ENCODE data around the gene GALNT6.
A peak's percentile ranks its signal among the peaks of the same experiment; 100 is the strongest.

The GALNT6 gene

DNA sequence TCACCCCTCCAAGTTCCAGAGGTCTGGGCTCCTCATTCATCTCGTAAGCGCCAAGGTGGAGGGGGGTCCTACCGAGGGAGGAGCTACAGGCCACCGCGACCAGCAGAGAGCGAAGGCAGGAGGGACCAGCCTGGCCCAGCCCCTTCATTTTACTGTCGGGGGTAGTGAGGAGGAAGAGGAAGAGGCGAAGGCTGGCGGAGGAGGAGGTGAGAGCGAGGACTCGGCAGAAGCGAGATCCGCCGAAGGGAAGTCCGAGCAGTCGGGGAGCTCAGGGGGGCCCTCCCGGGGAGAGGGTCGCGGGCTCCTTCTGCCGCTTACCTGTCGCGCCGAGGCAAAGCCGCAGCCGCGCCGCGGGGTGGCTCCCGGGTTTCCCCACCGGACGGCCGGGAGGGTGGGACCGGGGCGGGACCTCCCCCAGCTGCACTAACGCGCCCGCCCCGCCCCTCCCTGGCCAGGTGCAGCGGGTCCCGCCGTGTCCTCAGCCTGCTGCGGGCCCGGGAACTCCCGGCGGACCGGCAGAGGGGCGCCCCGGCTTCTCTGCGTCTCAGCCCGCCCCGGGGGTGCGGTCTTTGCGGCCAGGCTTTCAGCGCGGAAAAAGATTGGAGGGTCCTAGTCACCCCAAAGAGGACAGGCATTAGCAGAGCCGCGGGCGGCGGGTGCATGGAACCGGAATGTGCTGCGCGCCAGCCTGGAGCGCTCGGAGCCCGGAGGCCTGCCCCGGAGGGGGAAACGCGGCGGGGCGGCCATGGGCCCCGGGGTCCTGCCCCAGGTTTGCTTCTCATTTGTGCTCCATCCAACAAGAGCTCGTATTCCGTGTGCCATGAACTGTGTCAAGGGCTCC is at the start of gene GALNT6:
TSS of gene GALNT6 (minus strand) at position 124 of the 841 bp plus-strand sequence. CDS start 11,625 bp downstream, outside the sequence.
- DNase-seq (ENCODE audit: low read depth, low spot score): no peak

DNA sequence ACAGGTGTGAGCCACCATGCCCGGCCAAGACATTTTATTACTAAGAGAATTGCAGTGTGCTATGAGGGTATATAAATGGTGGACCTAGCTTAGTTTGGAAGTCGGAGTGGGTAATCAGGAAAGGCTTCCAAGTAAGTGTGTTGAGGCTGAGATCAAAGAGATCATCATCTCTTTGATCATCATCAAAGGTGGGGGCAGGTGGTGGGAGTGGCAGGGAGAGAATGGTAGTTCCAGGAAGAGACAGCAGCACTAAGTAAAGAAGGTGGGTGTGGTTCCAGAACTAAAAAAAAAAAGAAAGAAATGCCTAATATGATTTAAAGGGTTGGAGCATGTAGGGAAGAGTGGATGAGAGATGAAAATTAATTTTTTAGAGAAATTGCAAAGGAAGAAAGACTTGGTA is 48.1 kb upstream of the GALNT6 start:
- DNase-seq (ENCODE audit: low read depth, low spot score): no peak

DNA sequence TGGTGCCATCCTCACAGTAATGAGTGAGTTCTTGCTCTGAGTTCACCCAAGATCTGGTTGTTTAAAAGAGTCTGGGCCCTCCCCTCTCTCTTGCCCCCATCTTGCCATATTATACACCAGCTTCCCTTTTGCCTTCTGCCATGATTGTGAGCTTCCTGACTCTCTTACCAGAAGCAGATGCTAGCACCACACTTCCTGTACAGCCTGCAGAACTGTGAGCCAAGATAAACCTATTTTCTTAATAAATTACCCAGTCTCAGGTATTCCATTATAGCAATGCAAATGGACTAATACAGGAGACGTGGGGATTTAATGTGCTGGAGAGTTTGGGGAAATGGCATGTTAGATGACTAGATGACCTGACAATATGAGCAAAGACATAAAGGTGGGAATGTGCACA is 46.2 kb upstream of the GALNT6 start:
- no peak for DNase-seq (ENCODE audit: low read depth, low spot score)

DNA sequence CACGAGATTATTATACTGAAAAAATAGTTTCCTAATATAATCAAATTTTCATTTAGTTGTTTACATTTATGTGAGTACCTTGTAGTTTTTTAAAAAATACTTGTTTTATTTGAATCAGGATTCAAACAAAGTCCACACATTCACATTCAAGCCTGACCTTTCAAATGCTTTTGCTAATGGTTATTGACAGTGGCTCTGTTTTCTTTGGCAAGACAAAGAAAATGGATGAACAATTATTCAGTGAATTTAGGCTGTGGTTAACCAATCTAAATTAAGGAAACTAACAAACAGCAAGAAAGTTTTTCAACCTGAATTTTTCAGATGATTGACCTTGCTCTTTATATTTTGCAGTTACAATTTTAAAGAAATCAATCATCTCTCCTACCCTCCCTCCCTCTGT is 43.1 kb upstream of the GALNT6 start:
- no peak for DNase-seq (ENCODE audit: low read depth, low spot score)

GRCh38 chr12:51432921-51433320 is 41.7 kb upstream of the GALNT6 start:
- DNase-seq (ENCODE audit: low read depth, low spot score): no peak

DNA sequence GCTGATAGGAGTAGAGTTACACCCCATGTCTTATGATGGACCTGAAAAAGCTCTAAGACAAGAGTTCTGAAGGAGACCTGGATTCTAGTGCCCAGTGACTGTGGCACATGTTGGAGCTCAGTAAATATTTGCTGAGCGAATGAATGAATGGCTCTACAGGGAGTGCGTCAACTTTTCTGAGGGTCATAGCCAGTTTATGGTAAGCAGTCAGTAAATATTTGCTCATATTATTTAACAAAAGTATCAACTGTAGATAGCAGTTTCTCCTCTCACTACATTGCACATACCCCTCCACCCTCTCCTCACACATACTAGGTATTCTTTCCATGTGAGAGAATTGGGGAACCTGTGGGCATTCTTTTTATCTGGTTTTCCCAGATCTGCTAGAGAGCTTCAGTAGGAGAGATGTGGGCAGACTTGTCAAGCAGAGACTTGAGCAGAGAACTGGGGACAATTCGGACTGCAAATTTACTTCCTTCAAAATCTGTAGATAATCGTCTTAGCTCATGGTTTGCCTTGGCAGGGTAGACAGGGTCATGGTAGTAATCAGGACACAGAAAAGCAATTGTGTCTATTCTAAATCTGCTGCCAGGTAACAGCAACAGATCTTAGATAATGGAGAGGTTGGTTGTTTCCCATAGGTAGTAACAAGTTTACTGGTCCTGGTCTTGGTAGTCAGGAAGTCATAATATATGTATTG is 39.1 kb upstream of the GALNT6 start:
- no peak for DNase-seq (ENCODE audit: low read depth, low spot score)

DNA sequence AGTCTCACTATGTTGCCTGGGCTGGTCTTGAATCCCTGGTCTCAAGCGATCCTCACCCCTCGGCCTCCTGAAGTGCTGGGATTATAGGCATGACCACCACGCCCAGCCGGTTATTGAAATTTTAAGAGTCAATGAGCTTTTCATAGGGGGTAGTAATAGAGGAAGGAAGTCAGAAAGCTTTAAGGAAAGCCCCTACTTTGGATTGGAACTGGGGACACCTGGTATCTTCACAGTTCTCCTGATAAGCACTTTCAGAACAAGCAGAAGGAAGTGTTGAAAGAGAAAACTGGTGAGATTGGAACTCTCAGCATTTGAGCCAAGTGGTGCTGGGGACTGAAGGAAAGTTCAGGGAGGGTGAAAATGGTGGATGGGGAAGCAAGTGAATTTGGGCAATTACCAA is 38.5 kb upstream of the GALNT6 start:
- DNase-seq (ENCODE audit: low read depth, low spot score): no peak

- no peak for DNase-seq (ENCODE audit: low read depth, low spot score)
These were observed 37.0 kb upstream of the GALNT6 start for GRCh38 chr12:51428256-51428655.

GRCh38 chr12:51424662-51425539 is 33.7 kb upstream of the GALNT6 start, which contains the start of gene SLC4A8:
Gene SLC4A8, plus strand, starts transcription at chr12:51424831. Its CDS starts 157 bp downstream, at chr12:51424988.
- peak; percentile 18 for DNase-seq (ENCODE audit: low read depth, low spot score)

DNA sequence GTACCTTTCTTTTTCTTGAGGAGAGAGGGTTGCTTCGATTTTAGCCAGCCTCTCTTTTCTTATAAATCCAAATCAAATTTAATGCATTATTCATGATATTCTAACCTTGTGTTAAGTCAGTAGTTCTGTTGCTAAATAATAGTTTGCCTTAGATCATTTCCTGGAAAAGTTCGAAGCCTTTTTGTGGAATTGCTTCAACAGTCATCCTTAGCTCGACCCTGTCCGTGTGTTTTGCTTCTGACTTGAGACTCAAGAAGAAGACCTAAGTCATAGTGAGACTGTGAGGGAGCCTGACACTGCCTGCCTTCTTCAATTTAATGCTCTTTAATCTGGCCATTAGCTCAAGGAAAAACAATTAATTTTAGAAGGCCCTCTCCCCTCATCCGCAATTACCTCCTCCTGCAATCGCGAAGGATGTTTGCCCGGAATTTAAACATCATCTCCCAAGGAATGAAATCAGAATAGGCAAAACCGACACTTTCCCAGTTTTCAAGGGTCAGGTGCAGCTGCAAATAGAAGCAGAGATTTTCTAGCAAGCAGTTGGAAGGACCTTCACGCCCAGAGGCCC is 33.0 kb upstream of the GALNT6 start:
- DNase-seq (ENCODE audit: low read depth, low spot score): no peak

DNA sequence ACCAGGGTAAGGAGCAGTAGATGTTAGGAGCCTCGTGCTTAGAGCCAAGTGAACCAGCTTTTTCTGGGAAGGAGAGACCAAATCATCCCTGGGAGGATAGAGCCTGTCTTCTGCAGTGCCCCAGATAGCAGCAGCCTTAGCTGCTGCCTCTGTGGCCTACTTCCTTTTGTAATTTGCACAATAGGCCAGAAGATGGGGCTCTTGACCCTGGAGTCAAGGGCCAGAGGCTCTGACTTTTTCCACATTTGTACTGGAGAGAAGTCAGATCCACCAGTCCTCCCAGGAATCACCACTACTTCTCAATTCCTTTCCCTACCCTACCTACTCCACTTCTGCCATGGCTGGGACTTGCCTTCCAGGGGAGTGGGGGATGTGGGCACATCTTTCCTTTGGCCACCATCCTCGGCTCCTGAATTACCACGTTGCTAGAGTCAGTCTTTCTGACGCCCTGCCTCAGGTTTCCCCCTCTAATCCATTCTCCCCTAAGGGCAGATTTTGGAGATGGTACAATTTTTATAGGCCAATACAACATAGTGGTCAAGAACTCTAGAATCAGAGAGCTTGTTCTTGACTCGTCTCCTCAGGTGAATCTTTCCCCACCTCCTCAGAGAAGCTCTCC is 30.2 kb upstream of the GALNT6 start:
- peak; percentile 15 for DNase-seq (ENCODE audit: low read depth, low spot score)

DNA sequence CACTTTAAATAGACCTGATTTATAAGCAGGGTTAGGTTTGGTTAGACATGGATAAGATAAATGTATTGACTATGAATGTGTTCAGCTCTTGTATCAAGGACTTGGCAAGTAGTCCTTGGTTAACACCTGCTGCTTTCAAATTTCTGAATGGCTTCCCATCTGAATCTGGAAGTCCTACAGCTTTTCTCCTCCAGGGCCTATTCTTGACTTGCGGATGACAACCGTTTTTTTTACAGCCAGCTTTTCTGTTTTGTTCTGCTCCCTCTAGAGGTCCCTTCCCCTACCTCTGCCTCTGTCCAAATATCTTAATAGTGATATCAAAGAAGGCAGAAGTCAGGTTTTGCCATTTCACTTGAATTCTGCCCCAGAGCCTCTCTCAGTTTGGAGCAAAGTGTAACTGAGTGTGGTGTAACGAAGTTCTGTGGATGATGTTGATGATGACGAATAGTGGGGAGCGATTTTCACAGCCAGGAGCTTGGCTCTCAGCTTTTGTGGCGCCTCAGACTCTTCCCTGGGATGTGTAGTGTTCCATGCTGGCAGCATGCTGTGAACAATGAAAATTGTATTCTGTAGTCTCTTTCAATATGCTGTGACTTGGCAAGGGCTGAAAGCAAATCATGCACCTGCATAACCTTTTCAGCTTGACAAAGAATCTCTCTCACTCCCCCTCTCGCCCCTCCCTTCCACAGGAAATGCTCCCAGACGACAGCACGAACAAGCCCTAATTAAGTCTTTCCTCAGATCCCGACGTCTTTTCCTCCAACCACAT is 28.4 kb upstream of the GALNT6 start:
- no peak for DNase-seq (ENCODE audit: low read depth, low spot score)

DNA sequence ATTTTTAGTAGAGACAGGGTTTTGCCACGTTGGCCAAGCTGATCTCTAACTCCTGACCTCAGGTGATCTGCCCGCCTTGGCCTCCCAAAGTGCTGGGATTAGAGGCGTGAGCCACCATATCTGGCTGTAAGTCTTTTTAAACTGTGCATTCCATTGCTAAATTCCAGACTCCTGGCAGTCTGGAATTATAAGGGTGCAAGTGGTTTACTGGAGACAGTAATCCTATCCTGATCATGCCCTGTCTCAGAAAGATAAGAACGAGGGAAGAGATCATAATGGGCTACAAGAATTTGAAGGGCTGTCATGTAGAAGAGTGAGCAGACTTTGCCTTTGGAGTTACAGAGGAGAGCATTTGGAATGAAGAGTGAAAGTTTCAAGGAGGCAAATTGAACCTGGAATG is 26.6 kb upstream of the GALNT6 start:
- DNase-seq (ENCODE audit: low read depth, low spot score): no peak

DNA sequence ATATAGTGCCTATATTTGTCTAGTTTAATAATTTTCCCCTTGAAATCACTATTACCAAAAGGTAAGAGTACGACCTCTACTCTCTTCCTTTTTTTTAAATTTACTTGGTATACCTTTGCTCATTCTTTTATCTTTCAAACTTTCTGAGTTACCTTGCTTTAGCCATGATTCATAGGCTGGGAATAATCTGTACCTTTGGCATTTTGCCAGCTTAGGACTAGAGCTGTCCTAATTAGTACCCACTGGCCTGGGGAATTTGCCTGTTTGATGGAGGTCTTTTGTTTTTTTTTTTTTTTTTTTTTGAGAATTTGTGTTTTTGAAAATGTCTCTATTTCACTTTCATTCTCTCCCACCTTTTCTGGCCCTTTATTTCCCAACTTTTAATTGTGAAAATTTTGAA is 24.7 kb upstream of the GALNT6 start:
- no peak for DNase-seq (ENCODE audit: low read depth, low spot score)

DNA sequence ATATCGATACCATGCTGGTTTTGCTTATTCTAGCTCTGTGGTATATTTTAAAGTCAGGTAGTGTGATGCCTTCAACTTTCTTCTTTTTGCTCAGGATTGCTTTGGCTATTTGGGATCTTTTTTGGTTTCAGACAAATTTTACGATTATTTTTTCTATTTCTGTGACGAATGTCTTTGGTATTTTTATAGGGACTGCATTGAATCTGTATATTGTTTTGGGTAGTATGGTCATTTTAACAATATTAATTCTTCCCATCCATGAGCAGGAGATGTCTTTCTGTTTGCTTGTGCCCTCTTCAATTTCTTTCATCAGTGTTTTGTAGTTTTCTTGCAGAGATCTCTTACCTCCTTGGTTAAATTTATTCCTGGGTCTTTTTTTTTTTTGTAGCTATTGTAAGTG is 22.6 kb upstream of the GALNT6 start:
- no peak for DNase-seq (ENCODE audit: low read depth, low spot score)

GRCh38 chr12:51413149-51413548 is 21.9 kb upstream of the GALNT6 start:
- no peak for DNase-seq (ENCODE audit: low read depth, low spot score)

- DNase-seq (ENCODE audit: low read depth, low spot score): no peak
These were observed 18.6 kb upstream of the GALNT6 start for GRCh38 chr12:51409846-51410245.

GRCh38 chr12:51407604-51408003 is 16.4 kb upstream of the GALNT6 start:
- DNase-seq (ENCODE audit: low read depth, low spot score): no peak

GRCh38 chr12:51406859-51407258 is 15.7 kb upstream of the GALNT6 start:
- DNase-seq (ENCODE audit: low read depth, low spot score): no peak

DNA sequence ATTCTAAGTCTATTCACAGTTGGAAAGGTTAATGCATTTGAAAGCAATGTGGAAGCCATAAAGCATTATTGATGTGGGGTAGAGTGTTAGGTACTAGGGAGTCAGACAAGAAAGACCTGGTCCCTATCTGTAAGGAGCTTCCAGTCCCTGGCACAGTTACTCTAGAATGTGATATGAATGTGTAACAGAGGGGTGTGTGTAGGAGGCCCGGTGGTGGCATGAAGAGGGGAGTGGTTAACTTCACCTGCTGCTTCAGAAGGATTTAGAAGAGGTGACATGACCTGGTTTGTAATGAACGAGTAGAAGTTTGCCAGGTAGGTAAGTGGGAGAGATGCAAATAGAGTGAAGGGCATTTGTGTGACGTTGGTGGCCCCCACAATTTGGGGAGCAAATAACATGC is 15.1 kb upstream of the GALNT6 start:
- no peak for DNase-seq (ENCODE audit: low read depth, low spot score)

All from brain pericyte (primary cell).